ENCODE measurements around the gene PORCN. TPM values are rescaled to one million over a fixed set of nuclear protein-coding genes. Genes with fewer than 3 reads are reported as not detected.

The PORCN gene
- total RNA-seq, 1 experiment from 2014 or later = 12.9 TPM

DNA sequence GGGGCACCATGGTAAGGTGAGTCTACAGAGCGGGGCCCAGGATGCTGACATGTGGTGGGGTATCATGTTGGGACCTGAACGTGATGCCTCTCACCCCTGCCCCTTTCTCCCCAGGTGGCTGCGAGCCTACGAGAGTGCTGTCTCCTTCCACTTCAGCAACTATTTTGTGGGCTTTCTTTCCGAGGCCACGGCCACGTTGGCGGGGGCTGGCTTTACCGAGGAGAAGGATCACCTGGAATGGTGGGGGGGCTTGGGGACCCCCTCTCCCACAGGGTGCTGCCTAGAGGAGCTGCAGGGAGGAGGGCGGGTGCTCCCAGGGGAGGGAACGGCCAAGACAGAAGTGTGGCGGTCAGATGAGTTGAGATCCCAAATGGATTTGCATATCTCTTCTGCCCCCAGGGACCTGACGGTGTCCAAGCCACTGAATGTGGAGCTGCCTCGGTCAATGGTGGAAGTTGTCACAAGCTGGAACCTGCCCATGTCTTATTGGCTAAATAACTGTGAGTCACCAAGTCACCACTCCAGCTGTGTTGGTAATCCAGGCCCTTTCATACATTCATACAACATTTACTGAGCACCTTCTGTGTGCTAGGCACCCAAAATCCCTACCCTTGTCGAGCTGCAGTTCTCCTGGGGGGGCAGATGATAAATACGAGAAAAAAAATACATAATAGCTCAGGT is 5.5 kb downstream of the PORCN start:
- Histone ChIP-seq H3K4me3 (replicated peaks in 1 of 2; ENCODE audit: low read depth in 1 of 2, low read length in 2 of 2) (no peak overlapping the region), H3K9me3 (ENCODE audit: control insufficient read depth in 1 of 2, insufficient read depth in 1 of 2, low read depth in 1 of 2, low read length in 2 of 2) (no peaks in the 10 kb centered on the region), H3K9ac (ENCODE audit: low read length) (no peak overlapping the region), H3K4me2 (ENCODE audit: low read length) (no peak overlapping the region), H3K36me3 (ENCODE audit: control insufficient read depth in 1 of 2, insufficient read depth in 2 of 2, low read length in 2 of 2) (no peaks in the 10 kb centered on the region), H3K79me2 (ENCODE audit: insufficient read depth, low read length) (no peaks in the 10 kb centered on the region), H3K27me3 (ENCODE audit: insufficient read depth, low read length) (no peaks in the 10 kb centered on the region), H4K20me1 (ENCODE audit: insufficient read depth) (no peaks in the 10 kb centered on the region), H3K27ac (ENCODE audit: low read depth, low read length) (no peak overlapping the region), H2AFZ (ENCODE audit: low read depth, low read length, poor library complexity, severe bottlenecking) (no peak overlapping the region), H3K4me1 (ENCODE audit: control insufficient read depth in 1 of 2, insufficient read depth in 2 of 2, low read length in 2 of 2) (peaks cover 6 to 8% of the 10 kb centered on the region in 2 experiments; a peak in 2 of 4 replicates), H3K9me2 (ENCODE audit: insufficient read depth) (no peaks in the 10 kb centered on the region)
- POLR2A ChIA-PET = no interaction called here
- RAD21 ChIA-PET (ENCODE audit: low non-redundant PET in 1 of 2, low total read pairs in 2 of 2, uncharacterized antibody in 2 of 2, unreplicated experiment in 2 of 2) = no interaction called here
- CTCF ChIA-PET = no interaction called here
- TF ChIP-seq ZFX (IDR thresholded peaks at IDR 0.05) (no peak), EZH2phosphoT487 (IDR thresholded peaks at IDR 0.05; ENCODE audit: borderline replicate concordance) (no peak), FOSL1 (IDR thresholded peaks at IDR 0.05; ENCODE audit: low read depth) (no peak)
- TF ChIP-seq, protein P1, sequence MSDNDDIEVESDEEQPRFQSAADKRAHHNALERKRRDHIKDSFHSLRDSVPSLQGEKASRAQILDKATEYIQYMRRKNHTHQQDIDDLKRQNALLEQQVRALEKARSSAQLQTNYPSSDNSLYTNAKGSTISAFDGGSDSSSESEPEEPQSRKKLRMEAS (IDR thresholded peaks at IDR 0.05) = no peak
- TF ChIP-seq, protein P2, sequence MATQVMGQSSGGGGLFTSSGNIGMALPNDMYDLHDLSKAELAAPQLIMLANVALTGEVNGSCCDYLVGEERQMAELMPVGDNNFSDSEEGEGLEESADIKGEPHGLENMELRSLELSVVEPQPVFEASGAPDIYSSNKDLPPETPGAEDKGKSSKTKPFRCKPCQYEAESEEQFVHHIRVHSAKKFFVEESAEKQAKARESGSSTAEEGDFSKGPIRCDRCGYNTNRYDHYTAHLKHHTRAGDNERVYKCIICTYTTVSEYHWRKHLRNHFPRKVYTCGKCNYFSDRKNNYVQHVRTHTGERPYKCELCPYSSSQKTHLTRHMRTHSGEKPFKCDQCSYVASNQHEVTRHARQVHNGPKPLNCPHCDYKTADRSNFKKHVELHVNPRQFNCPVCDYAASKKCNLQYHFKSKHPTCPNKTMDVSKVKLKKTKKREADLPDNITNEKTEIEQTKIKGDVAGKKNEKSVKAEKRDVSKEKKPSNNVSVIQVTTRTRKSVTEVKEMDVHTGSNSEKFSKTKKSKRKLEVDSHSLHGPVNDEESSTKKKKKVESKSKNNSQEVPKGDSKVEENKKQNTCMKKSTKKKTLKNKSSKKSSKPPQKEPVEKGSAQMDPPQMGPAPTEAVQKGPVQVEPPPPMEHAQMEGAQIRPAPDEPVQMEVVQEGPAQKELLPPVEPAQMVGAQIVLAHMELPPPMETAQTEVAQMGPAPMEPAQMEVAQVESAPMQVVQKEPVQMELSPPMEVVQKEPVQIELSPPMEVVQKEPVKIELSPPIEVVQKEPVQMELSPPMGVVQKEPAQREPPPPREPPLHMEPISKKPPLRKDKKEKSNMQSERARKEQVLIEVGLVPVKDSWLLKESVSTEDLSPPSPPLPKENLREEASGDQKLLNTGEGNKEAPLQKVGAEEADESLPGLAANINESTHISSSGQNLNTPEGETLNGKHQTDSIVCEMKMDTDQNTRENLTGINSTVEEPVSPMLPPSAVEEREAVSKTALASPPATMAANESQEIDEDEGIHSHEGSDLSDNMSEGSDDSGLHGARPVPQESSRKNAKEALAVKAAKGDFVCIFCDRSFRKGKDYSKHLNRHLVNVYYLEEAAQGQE (IDR thresholded peaks at IDR 0.05; ENCODE audit: low read depth) = no peak
- TF ChIP-seq, protein P3, sequence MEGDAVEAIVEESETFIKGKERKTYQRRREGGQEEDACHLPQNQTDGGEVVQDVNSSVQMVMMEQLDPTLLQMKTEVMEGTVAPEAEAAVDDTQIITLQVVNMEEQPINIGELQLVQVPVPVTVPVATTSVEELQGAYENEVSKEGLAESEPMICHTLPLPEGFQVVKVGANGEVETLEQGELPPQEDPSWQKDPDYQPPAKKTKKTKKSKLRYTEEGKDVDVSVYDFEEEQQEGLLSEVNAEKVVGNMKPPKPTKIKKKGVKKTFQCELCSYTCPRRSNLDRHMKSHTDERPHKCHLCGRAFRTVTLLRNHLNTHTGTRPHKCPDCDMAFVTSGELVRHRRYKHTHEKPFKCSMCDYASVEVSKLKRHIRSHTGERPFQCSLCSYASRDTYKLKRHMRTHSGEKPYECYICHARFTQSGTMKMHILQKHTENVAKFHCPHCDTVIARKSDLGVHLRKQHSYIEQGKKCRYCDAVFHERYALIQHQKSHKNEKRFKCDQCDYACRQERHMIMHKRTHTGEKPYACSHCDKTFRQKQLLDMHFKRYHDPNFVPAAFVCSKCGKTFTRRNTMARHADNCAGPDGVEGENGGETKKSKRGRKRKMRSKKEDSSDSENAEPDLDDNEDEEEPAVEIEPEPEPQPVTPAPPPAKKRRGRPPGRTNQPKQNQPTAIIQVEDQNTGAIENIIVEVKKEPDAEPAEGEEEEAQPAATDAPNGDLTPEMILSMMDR (IDR thresholded peaks at IDR 0.05 in 2 of 3, conservative IDR thresholded peaks at IDR 0.05 in 1 of 3; ENCODE audit: borderline replicate concordance in 1 of 3, insufficient read depth in 1 of 3, low read depth in 2 of 3, low read length in 2 of 3) = no peak
- BruUV-seq (replicated peaks) = no TSS peak
- no peak for ATAC-seq
- intact Hi-C loops (cut with micrococcal nuclease) = no loop called here
- no peak for DNase-seq (ENCODE audit: low read depth, low spot score)
